ENCODE results near the gene PPP4R1.

DNA sequence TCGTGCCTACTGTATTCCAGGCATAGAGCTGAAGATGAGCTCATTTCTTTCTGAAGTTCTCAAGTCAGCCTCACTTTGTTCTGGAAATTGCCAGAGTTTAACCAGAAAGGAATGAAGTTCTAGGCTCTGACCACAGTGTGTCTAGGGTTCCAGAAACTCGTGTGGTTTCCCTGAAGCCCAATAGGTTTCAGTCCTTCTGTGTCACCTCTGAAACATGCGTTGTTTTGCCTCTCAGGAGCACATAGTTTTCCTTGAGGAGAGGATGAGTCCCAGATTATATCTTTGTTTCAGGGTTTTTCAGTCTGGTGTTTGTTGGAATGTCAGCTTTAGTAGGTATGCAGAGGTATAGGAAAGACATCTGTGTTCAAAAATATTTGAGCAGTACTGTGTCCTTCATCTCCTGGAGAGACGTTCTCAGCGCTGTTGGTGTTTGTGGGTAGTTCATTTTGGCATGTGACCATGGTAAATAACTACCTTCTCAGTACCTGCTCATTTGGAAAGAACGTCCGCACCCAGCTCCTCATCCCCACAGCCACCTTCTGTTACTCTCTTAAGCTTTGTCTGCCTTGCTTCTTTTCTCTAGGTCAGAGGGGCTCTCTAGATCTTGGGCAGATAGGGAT, 82.5 kb downstream of the PPP4R1 start:
- TF ChIP-seq, protein P1, sequence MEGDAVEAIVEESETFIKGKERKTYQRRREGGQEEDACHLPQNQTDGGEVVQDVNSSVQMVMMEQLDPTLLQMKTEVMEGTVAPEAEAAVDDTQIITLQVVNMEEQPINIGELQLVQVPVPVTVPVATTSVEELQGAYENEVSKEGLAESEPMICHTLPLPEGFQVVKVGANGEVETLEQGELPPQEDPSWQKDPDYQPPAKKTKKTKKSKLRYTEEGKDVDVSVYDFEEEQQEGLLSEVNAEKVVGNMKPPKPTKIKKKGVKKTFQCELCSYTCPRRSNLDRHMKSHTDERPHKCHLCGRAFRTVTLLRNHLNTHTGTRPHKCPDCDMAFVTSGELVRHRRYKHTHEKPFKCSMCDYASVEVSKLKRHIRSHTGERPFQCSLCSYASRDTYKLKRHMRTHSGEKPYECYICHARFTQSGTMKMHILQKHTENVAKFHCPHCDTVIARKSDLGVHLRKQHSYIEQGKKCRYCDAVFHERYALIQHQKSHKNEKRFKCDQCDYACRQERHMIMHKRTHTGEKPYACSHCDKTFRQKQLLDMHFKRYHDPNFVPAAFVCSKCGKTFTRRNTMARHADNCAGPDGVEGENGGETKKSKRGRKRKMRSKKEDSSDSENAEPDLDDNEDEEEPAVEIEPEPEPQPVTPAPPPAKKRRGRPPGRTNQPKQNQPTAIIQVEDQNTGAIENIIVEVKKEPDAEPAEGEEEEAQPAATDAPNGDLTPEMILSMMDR (conservative IDR thresholded peaks at IDR 0.05 in 1 of 2, IDR thresholded peaks at IDR 0.05 in 1 of 2; ENCODE audit: extremely low read depth in 1 of 2, insufficient read depth in 1 of 2, low read depth in 1 of 2, low read length in 2 of 2), result no peak
- TF ChIP-seq EZH2 (IDR thresholded peaks at IDR 0.05; ENCODE audit: borderline replicate concordance, low read length), result no peak

All from mammary epithelial cell (primary cell).